Neural cell (in vitro differentiated cells): ENCODE data around the gene F9. TPM values are rescaled to one million over a fixed set of nuclear protein-coding genes. Genes with fewer than 3 reads are reported as not detected.

ENCODE experiments used
- H2AFZ ChIP-seq: fragments of 200-600, 300-800 bp; sonication (generic), shearing (Covaris generic); 2 replicates; pipeline ENCODE4 v1.6.0; 2014; ENCODE audit warnings: low read depth, mild to moderate bottlenecking, antibody characterized with exemption, low read length, moderate library complexity
- H3F3A ChIP-seq: fragments of 200-600 bp; shearing (Covaris generic); 2 replicates; pipeline ENCODE4 v1.6.1; 2016; ENCODE audit warnings: mild to moderate bottlenecking, moderate library complexity, mixed read lengths, antibody characterized with exemption, low read length; ENCODE audit not compliant: insufficient read depth, poor library complexity, severe bottlenecking
- H3K27ac ChIP-seq: fragments of 200-600, 300-800 bp; sonication (generic), shearing (Covaris generic); 2 replicates; pipeline ENCODE4 v1.5.1; 2014; ENCODE audit warnings: mild to moderate bottlenecking, low read length, moderate library complexity
- H3K27me3 ChIP-seq: fragments of 300-800, 200-600 bp; sonication (generic), shearing (Covaris generic); 2 replicates; pipeline ENCODE4 v1.6.0; 2014; ENCODE audit warnings: mild to moderate bottlenecking, low read depth, low read length, moderate library complexity; ENCODE audit not compliant: insufficient read depth
- H3K36me3 ChIP-seq: fragments of 300-800, 200-600 bp; sonication (generic), shearing (Covaris generic); 2 replicates; pipeline ENCODE4 v1.5.1; 2014; ENCODE audit warnings: mild to moderate bottlenecking, antibody characterized with exemption, low read length, moderate library complexity; ENCODE audit not compliant: insufficient read depth
- H3K4me2 ChIP-seq: fragments of 300-800, 200-600 bp; sonication (generic), shearing (Covaris generic); 2 replicates; pipeline ENCODE4 v1.6.0; 2014; ENCODE audit warnings: mild to moderate bottlenecking, low read length
- H3K4me3 ChIP-seq: fragments of 300-800, 200-600 bp; sonication (generic), shearing (Covaris generic); 2 replicates; pipeline ENCODE4 v1.5.1; 2014; ENCODE audit warnings: mild to moderate bottlenecking, low read length, moderate library complexity
- H3K79me2 ChIP-seq: fragments of 200-600 bp; shearing (Covaris generic); replicated peaks from 2 replicates; pipeline ENCODE4 v1.6.0; 2014; ENCODE audit warnings: mild to moderate bottlenecking, low read length, moderate library complexity; ENCODE audit not compliant: insufficient read depth
- H3K9ac ChIP-seq: fragments of 300-800, 200-600 bp; sonication (generic), shearing (Covaris generic); 2 replicates; pipeline ENCODE4 v1.6.1; 2016; ENCODE audit warnings: mild to moderate bottlenecking, low read length, mixed read lengths
- H3K9me2 ChIP-seq: fragments of 200-600 bp; shearing (Covaris generic); 2 replicates; pipeline ENCODE4 v1.6.1; 2016; ENCODE audit warnings: mild to moderate bottlenecking, low read length, mixed read lengths; ENCODE audit not compliant: insufficient read depth
- H3K9me3 ChIP-seq: fragments of 200-600, 300-800 bp; sonication (generic), shearing (Covaris generic); 2 replicates; pipeline ENCODE4 v1.6.1; 2016; ENCODE audit warnings: mild to moderate bottlenecking, mixed run types, low read length, moderate library complexity, mixed read lengths
- H4K20me1 ChIP-seq: fragments of 200-600 bp; shearing (Covaris generic); 2 replicates; pipeline ENCODE4 v1.6.1; 2016; ENCODE audit warnings: mild to moderate bottlenecking, mixed run types; ENCODE audit not compliant: insufficient read depth
- CTCF ChIP-seq: fragments of 450-650 bp; IDR thresholded peaks from 2 replicates; pipeline ENCODE4 v1.5.1; 2014; ENCODE audit warnings: antibody characterized with exemption, mild to moderate bottlenecking, moderate library complexity; ENCODE audit not compliant: poor library complexity, severe bottlenecking
- EP300 ChIP-seq: fragments of 450-650 bp; conservative IDR thresholded peaks from 2 replicates; pipeline ENCODE4 v1.6.1; 2014; ENCODE audit warnings: antibody characterized with exemption, mild to moderate bottlenecking, moderate library complexity; ENCODE audit not compliant: poor library complexity, severe bottlenecking
- EZH2 ChIP-seq: fragments of 200-600, 300-800 bp; shearing (Covaris generic), sonication (generic); IDR thresholded peaks from 2 replicates; pipeline ENCODE4 v1.6.1; 2014; ENCODE audit warnings: antibody characterized with exemption, low read length, borderline replicate concordance, mild to moderate bottlenecking; ENCODE audit not compliant: insufficient read depth, poor library complexity, severe bottlenecking
- MXI1 ChIP-seq: fragments of 450-650 bp; conservative IDR thresholded peaks from 2 replicates; pipeline ENCODE4 v1.6.1; 2014; ENCODE audit warnings: antibody characterized with exemption, mild to moderate bottlenecking; ENCODE audit not compliant: poor library complexity, severe bottlenecking
- POLR2AphosphoS5 ChIP-seq: IDR thresholded peaks from 2 replicates; pipeline ENCODE4 v1.6.1; 2012
- RAD21 ChIP-seq: fragments of 450-650 bp; conservative IDR thresholded peaks from 2 replicates; pipeline ENCODE4 v1.6.1; 2014; ENCODE audit warnings: antibody characterized with exemption, mild to moderate bottlenecking, moderate library complexity
- REST ChIP-seq: IDR thresholded peaks from 2 replicates; pipeline ENCODE4 v1.6.1; 2012; ENCODE audit warnings: borderline replicate concordance
- SMC3 ChIP-seq: fragments of 450-650 bp; conservative IDR thresholded peaks from 2 replicates; pipeline ENCODE4 v1.6.1; 2014; ENCODE audit warnings: antibody characterized with exemption, mild to moderate bottlenecking, moderate library complexity; ENCODE audit not compliant: poor library complexity
- TAF1 ChIP-seq: IDR thresholded peaks from 2 replicates; pipeline ENCODE4 v1.6.1; 2012; ENCODE audit warnings: low read depth
- polyA plus RNA-seq: library from polyadenylated mRNA; depleted of rRNA; stranded (reverse); fragments of >200 nt; gene quantifications from 2 replicates; pipeline ENCODE4 v1.2.3, GENCODE V29; 2014

The F9 gene
- polyA plus RNA-seq, 1 donor from 2014 or later: not detected

GRCh38 chrX:139563251-139563650, 32.7 kb downstream of the F9 start (continued):
- no peak for TF ChIP-seq CTCF

- Histone ChIP-seq H3F3A (no peaks in the 10 kb centered on the region), H3K4me3 (no peak overlapping the region), H3K79me2 (no peaks in the 10 kb centered on the region), H2AFZ (no peak overlapping the region), H4K20me1 (no peaks in the 10 kb centered on the region), H3K27ac (no peak overlapping the region), H3K4me2 (no peak overlapping the region), H3K36me3 (no peaks in the 10 kb centered on the region), H3K9me2 (no peaks in the 10 kb centered on the region), H3K9me3 (no peaks in the 10 kb centered on the region), H3K9ac (no peak overlapping the region), H3K27me3 (no peaks in the 10 kb centered on the region)
- TF ChIP-seq EZH2: no peak
- no peak for TF ChIP-seq POLR2AphosphoS5
- TF ChIP-seq REST: no peak
- no peak for TF ChIP-seq TAF1
- TF ChIP-seq CTCF: no peak
- no peak for TF ChIP-seq MXI1
- TF ChIP-seq SMC3: no peak
- TF ChIP-seq RAD21: no peak
- no peak for TF ChIP-seq EP300
Observed at GRCh38 chrX:139566981-139567380, 36.4 kb downstream of the F9 start.

GRCh38 chrX:139581068-139581467, 50.5 kb downstream of the F9 start:
- no peak overlapping the region for H2AFZ ChIP-seq
- H3K9ac ChIP-seq: no peak overlapping the region
- no peaks in the 10 kb centered on the region for H3K36me3 ChIP-seq
- H3F3A ChIP-seq: no peaks in the 10 kb centered on the region
- H4K20me1 ChIP-seq: no peaks in the 10 kb centered on the region
- H3K79me2 ChIP-seq: no peaks in the 10 kb centered on the region
- H3K27me3 ChIP-seq: no peaks in the 10 kb centered on the region
- no peak for TF ChIP-seq RAD21
- H3K9me2 ChIP-seq: no peaks in the 10 kb centered on the region
- no peak overlapping the region for H3K4me2 ChIP-seq
- no peaks in the 10 kb centered on the region for H3K9me3 ChIP-seq
- no peak overlapping the region for H3K4me3 ChIP-seq
- no peak overlapping the region for H3K27ac ChIP-seq
